GM12872 (cell line): ENCODE data around the gene GPR137.

Experiments
- CTCF ChIP-seq: IDR thresholded peaks from 3 replicates; pipeline ENCODE4 v1.5.1; 2011; ENCODE audit warnings: low read depth, mild to moderate bottlenecking, low read length, moderate library complexity; ENCODE audit not compliant: insufficient read depth

Gene GPR137

GRCh38 chr11:64314805-64315561 lies 29.3 kb downstream of the GPR137 start:
- no peak for TF ChIP-seq CTCF

GRCh38 chr11:64316672-64317324 lies 31.1 kb downstream of the GPR137 start:
- peak; percentile 35 for TF ChIP-seq CTCF

GRCh38 chr11:64317325-64317960 lies 31.8 kb downstream of the GPR137 start, which contains the start of gene TRMT112:
Gene TRMT112, minus strand, starts transcription at chr11:64317559. Its CDS starts 33 bp downstream, at chr11:64317526.
- TF ChIP-seq CTCF = no peak

- peak; percentile 47 for TF ChIP-seq CTCF
These were observed 32.5 kb downstream of the GPR137 start, which contains the start of gene PRDX5 for GRCh38 chr11:64317961-64318765. Gene PRDX5, plus strand, starts transcription at chr11:64318121. Its CDS starts 95 bp downstream, at chr11:64318216.

- TF ChIP-seq CTCF = no peak
These were observed 33.4 kb downstream of the GPR137 start for GRCh38 chr11:64318766-64319761.

- TF ChIP-seq CTCF = no peak
These were observed 34.9 kb downstream of the GPR137 start for GRCh38 chr11:64320556-64320955.
